ENCODE measurements around the gene KLF1.
"Not testable (repeated sequence)": the region's sequence is repeated elsewhere in the genome, so short reads cannot be mapped to it uniquely, and the experiment has no call there.

Gene KLF1

DNA sequence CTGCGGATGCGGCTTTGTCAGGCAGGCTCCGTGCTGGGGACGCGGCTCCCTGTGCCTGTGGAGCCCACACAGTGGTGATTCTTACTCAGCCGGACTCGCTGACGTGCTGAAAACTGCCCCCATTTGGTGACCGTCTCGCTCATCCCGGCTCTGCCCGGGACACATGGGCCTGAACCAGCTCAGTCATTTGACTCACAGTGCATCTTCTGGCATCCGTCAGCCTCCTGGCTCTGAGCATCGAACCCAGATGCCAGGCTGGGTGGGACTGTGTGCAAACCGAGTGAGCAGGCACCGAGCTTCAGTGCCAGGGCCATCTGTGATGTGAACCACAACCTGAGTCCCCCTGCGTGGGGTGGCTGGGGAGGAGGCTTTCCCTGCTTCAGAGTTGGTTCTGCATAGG lies 9.5 kb upstream of the KLF1 start:
- DNase-seq, result no peak
- no peaks in the 10 kb centered on the region for H3K27me3 ChIP-seq
- H3K4me3 ChIP-seq (ENCODE audit: low read depth, low read length), result no peak overlapping the region
- no peaks in the 10 kb centered on the region for H3K36me3 ChIP-seq
- TF ChIP-seq, protein P1, sequence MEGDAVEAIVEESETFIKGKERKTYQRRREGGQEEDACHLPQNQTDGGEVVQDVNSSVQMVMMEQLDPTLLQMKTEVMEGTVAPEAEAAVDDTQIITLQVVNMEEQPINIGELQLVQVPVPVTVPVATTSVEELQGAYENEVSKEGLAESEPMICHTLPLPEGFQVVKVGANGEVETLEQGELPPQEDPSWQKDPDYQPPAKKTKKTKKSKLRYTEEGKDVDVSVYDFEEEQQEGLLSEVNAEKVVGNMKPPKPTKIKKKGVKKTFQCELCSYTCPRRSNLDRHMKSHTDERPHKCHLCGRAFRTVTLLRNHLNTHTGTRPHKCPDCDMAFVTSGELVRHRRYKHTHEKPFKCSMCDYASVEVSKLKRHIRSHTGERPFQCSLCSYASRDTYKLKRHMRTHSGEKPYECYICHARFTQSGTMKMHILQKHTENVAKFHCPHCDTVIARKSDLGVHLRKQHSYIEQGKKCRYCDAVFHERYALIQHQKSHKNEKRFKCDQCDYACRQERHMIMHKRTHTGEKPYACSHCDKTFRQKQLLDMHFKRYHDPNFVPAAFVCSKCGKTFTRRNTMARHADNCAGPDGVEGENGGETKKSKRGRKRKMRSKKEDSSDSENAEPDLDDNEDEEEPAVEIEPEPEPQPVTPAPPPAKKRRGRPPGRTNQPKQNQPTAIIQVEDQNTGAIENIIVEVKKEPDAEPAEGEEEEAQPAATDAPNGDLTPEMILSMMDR (IDR thresholded peaks at IDR 0.05; ENCODE audit: low read depth, low read length), result no peak
- H3K9me3 ChIP-seq, result no peaks in the 10 kb centered on the region
- H3K4me1 ChIP-seq, result no peaks in the 10 kb centered on the region

DNA sequence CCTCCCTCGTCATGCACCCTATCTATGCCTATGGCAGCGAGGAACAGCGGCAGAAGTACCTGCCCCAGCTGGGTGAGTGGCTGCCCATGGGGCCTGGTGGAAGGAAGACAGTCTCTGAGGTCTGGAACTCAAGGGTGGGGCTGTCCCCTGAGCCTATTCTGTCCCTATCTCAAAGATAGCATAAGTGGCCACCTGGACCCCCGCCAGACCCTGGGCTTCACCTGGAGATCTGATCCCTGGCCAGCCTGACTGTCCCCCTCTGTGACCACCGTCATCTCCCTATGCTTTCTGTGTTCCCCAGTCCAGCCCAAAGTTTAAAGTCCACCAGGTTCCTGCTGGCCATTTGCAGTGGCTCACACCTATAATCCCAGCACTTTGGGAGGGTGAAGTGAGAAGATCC lies 6.6 kb upstream of the KLF1 start:
- DNase-seq, result no peak
- Histone ChIP-seq H3K36me3 (no peaks in the 10 kb centered on the region), H3K4me1 (no peaks in the 10 kb centered on the region), H3K4me3 (ENCODE audit: low read depth, low read length) (no peak overlapping the region), H3K27me3 (no peaks in the 10 kb centered on the region), H3K9me3 (no peaks in the 10 kb centered on the region)
- TF ChIP-seq, protein P1 (IDR thresholded peaks at IDR 0.05; ENCODE audit: low read depth, low read length), result no peak

DNA sequence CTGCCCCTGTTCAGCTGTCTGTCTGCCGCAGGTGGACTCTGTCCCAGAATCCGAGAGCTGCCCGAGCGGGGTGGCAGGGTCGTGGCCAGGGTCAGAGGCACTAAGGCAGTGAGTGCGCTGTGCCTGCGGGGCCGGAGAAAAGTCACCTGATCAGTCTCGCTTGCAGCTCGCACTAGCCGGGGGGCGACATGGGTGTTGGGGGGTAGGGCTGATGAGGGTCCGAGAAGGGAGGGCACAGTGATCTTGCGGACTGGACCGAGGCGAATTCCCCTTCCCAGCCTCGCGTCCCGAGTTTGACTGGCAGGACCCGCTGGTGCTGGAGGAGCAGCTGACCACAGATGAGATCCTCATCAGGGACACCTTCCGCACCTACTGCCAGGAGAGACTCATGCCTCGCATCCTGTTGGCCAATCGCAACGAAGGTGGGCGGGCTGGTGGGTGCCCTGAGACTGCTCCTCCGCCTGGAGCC lies 4.6 kb upstream of the KLF1 start:
- Histone ChIP-seq H3K4me3 (ENCODE audit: low read depth, low read length) (peak overlapping the region; percentile 79), H3K4me1 (no peaks in the 10 kb centered on the region), H3K27me3 (no peaks in the 10 kb centered on the region; the same call in 1 of the 2 replicates), H3K36me3 (no peaks in the 10 kb centered on the region), H3K9me3 (no peaks in the 10 kb centered on the region)
- TF ChIP-seq, protein P1 (IDR thresholded peaks at IDR 0.05; ENCODE audit: low read depth, low read length), result no peak
- DNase-seq, result no peak

DNA sequence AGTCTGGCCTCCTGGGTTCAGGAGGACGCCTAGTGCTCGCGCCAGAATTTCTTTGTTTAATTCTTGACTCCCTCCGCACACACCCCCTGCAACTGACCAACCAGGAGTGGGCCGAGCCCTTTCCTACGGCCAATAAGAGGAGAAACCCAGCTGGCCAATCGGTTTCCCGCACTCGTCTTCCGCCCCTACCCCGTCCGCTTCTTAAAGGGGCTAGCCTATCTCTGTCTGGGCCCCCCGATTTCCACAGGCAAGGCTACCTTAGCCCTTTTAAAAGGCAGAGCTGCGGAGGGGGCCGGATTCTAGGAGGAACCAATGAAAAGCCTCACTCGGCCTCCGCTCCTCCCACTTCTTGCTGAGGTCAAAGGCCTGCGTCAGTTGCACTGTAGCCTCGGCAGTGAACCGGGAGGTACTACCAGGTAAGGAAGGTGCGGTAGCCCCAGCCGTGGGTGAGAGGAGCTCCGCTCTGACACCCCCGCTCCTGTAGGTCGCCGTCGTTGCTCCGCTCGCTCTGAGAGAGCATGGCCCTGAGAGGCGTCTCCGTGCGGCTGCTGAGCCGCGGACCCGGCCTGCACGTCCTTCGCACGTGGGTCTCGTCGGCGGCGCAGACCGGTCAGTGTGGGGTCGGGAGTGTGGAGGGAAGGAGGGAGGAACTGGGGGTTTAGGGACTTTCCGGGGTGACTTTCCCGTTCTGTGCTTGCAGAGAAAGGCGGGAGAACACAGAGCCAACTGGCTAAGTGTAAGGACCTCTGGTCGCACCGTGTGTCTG lies 4.0 kb upstream of the KLF1 start, which contains the start of gene GCDH:
GCDH (plus strand) TSS at position 374 of the 766 bp plus-strand sequence; CDS start at position 519, 145 bp downstream.
- H3K9me3 ChIP-seq, result no peaks in the 10 kb centered on the region
- TF ChIP-seq, protein P1 (IDR thresholded peaks at IDR 0.05; ENCODE audit: low read depth, low read length), result no peak; the same call in 1 of the 2 replicates
- H3K4me1 ChIP-seq, result no peaks in the 10 kb centered on the region; the same call in 1 of the 2 replicates
- H3K4me3 ChIP-seq (ENCODE audit: low read depth, low read length), result peak within 1 kb of the TSS; percentile 79
- peak; percentile 98 for DNase-seq
- H3K27me3 ChIP-seq, result peaks cover under 1% of the 10 kb centered on the region
- no peaks in the 10 kb centered on the region for H3K36me3 ChIP-seq

DNA sequence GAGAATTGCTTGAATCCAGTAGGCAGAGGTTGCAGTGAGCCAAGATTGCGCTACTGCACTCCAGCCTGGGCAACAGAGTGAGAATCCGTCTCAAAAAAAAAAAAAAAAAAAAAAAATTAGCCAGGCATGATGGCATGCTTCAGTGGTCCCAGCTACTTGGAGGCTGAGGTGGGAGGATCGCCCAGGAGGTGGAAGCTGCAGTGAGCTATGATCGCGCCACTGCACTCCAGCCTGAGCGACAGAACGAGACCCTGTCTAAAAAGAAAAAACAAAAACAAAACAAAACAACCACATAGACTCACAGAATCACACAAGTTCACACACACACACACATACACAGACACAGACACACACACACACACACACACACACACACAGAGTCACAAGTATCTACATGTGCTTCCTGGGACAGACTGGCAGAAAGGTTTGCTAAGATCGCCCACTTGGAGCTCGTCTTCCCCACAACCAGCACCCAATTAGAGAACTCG lies 3.3 kb upstream of the KLF1 start:
- not testable (repeated sequence) for H3K36me3 ChIP-seq, H3K27me3 ChIP-seq, H3K4me1 ChIP-seq, H3K9me3 ChIP-seq, DNase-seq
- H3K4me3 ChIP-seq (ENCODE audit: low read depth, low read length), result peak overlapping the region; percentile 39

DNA sequence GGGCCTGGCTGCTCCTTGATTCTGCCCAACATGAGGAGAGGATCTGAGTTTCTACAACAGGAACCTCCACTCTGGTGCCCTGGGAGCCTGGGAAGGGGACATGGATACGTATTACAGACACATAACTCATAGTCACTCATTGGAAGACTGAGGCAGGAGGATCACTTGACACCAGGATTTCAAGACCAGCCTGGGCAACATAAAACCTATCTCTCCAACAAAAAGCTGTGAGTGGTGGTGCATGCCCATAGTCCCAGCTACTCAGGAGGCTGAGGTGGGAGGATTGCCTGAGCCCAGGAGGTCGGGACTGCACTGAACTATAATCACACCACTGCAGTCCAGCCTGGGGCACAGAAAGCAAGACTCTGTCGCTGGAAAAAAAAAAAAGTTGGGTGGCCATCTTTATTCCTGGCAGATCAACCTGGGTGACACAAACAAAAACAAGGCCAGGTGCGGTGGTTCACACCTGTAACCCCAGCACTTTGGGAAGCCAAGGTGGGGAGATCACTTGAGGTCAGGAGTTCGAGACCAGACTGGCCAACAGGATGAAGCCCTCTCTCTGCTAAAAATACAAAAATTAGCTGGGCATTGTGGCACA lies 1.1 kb upstream of the KLF1 start:
- Histone ChIP-seq H3K36me3 (no peaks in the 10 kb centered on the region), H3K4me1 (no peaks in the 10 kb centered on the region; the same call in 1 of the 2 replicates), H3K27me3 (peaks cover 13% of the 10 kb centered on the region), H3K9me3 (peaks cover 11% of the 10 kb centered on the region), H3K4me3 (ENCODE audit: low read depth, low read length) (no peak overlapping the region)
- DNase-seq, result no peak
- TF ChIP-seq, protein P1 (IDR thresholded peaks at IDR 0.05; ENCODE audit: low read depth, low read length), result no peak
